RPMI7951 (cell line): ENCODE results near the gene OPCML. TPM values are rescaled to one million over a fixed set of nuclear protein-coding genes. Genes with fewer than 3 reads are reported as not detected.
A peak's percentile ranks its signal among the peaks of the same experiment; 100 is the strongest.

Experiments
- DNase-seq: peaks from one replicate; pipeline ENCODE4 v3.0.0-alpha.2; 2012; ENCODE audit warnings: low read depth
- total RNA-seq: library from RNA; depleted of rRNA; stranded (reverse); fragments of >200 nt; shearing (Covaris generic); gene quantifications from 2 replicates; pipeline ENCODE4 v1.2.3, GENCODE V29; 2014

OPCML gene
- total RNA-seq, 1 experiment from 2014 or later = not detected

GRCh38 chr11:132742929-132743328 is 789.4 kb downstream of the OPCML start:
- DNase-seq = no peak

GRCh38 chr11:132734217-132734616 is 798.1 kb downstream of the OPCML start:
- DNase-seq = peak; percentile 82

- no peak for DNase-seq
Observed at GRCh38 chr11:132728026-132728425, 804.3 kb downstream of the OPCML start.

GRCh38 chr11:132721526-132721925 is 810.8 kb downstream of the OPCML start:
- no peak for DNase-seq

GRCh38 chr11:132719684-132720083 is 812.6 kb downstream of the OPCML start:
- no peak for DNase-seq

- DNase-seq = peak; percentile 42
Observed at GRCh38 chr11:132718711-132719671, 813.3 kb downstream of the OPCML start.

GRCh38 chr11:132717824-132718223 is 814.5 kb downstream of the OPCML start:
- DNase-seq = no peak

- DNase-seq = no peak
Observed at GRCh38 chr11:132716037-132716436, 816.3 kb downstream of the OPCML start.

- DNase-seq = no peak
Observed at GRCh38 chr11:132714859-132715440, 817.4 kb downstream of the OPCML start.

- no peak for DNase-seq
Observed at GRCh38 chr11:132712466-132712865, 819.8 kb downstream of the OPCML start.

- DNase-seq = no peak
Observed at GRCh38 chr11:132704781-132705375, 827.4 kb downstream of the OPCML start.

- DNase-seq = no peak
Observed at GRCh38 chr11:132692891-132693290, 839.4 kb downstream of the OPCML start.

GRCh38 chr11:132691848-132692550 is 840.3 kb downstream of the OPCML start:
- DNase-seq = no peak

GRCh38 chr11:132686886-132687285 is 845.4 kb downstream of the OPCML start:
- no peak for DNase-seq

GRCh38 chr11:132685174-132685611 is 847.1 kb downstream of the OPCML start:
- DNase-seq = peak; percentile 83

- DNase-seq = peak; percentile 13
Observed at GRCh38 chr11:132683602-132684001, 848.7 kb downstream of the OPCML start.

GRCh38 chr11:132681971-132682370 is 850.3 kb downstream of the OPCML start:
- no peak for DNase-seq

- DNase-seq = no peak
Observed at GRCh38 chr11:132680584-132680983, 851.7 kb downstream of the OPCML start.

- no peak for DNase-seq
Observed at GRCh38 chr11:132674151-132674550, 858.1 kb downstream of the OPCML start.

GRCh38 chr11:132671851-132672370 is 860.4 kb downstream of the OPCML start:
- no peak for DNase-seq

- DNase-seq = no peak
Observed at GRCh38 chr11:132670921-132671675, 861.2 kb downstream of the OPCML start.
